Activated T-helper 1 cell treated with Interleukin-2 at 50 U/mL for 16 hours (primary cell): Measurements from ENCODE around the gene UCHL3.

Experiments
- DNase-seq: peaks from one replicate; pipeline ENCODE4 v3.0.0-alpha.2; 2020; ENCODE audit warnings: low read depth

The UCHL3 gene

DNA sequence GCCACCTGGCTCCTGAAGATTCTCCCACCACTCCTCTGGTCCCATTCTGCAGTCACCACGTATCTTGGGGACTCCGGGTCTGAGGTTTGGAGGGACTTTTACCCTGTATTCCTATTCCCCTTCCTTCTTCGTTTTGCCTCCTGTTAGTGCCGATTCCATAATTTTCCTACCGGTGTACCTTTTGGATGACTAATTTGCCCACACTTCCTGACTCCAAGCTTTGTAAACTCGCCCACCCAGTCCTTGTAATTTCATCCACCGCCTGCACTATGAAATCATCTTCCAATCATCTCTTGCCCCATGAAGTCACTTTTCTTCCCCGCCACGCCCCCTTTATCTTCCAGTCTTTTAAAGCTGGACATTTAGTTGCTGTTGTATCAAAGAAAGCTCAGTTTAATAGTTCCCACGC is 572 bp downstream of the UCHL3 start:
- DNase-seq: no peak

DNA sequence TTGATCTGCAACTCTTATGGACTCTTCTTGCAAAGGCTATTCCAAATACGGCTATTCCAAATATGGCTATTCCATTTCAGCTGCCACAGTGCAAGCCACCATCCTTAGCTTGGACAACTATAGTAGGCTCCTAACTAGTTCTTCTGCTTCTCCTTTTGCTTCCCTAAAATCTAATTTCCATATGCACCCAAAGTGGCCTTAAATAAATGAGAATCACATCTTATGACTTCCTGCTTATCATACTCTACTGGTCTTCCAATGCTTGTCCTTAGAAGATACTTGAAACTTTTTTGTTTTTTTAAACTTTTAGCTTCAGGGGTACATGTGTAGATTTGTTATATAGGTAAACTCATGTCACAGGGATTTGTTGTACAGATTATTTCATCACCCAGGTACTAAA is 4.9 kb downstream of the UCHL3 start:
- no peak for DNase-seq

DNA sequence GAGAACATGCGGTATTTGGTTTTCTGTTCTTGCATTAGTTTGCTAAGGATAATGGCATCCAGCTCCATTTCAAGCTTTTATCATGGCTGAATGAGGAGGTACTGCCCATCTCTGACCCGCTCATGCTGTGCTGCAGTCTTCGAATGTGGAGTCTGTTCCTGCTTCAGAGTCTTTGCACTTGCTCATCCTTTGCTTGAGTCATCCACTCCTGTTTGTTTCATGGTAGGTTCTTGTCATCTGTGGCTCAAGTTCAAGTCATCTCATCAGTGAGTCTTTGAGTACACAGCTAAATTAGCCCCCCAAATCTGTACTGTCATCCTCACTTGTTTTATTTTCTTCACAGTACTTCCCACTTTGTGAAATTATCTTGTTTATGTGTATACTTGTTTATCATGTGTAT is 5.4 kb downstream of the UCHL3 start:
- no peak for DNase-seq

DNA sequence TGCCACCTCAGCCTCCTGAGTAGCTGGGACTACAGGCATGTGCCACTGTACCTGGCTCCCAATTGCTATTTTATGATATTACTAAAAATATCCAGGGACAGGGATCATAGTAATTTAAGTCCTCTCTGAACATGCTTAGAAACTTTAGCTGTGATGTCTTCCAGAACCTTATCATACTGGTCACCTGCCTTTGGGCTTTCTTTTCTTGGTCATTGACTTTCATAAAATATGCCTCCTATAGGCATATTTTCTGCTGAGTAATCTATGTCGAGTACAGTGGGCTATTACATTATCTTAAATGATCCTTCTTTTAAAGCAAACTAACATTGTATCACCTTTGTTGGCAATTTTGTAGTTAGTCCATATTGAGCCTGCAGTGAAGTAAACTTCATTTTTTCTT is 6.2 kb downstream of the UCHL3 start:
- no peak for DNase-seq

DNA sequence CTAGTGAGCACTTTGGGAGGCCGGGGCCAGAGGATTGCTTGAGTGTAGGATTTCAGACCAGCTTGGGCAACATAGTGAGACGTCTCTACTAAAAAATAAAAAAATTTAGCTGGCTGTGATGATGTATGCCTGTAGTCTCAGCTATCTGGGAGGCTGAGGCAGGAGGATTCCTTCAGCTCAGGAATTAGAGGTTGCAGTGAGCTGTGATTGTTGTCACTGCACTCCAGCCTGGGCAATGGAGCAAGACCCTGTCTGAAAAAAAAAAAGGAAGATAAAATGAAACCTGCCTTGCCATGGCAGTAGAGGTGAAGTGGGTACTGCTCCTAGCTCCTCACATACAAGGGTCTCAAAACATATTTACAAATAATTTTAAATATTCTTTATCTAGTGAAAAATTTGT is 7.4 kb downstream of the UCHL3 start:
- DNase-seq: no peak

DNA sequence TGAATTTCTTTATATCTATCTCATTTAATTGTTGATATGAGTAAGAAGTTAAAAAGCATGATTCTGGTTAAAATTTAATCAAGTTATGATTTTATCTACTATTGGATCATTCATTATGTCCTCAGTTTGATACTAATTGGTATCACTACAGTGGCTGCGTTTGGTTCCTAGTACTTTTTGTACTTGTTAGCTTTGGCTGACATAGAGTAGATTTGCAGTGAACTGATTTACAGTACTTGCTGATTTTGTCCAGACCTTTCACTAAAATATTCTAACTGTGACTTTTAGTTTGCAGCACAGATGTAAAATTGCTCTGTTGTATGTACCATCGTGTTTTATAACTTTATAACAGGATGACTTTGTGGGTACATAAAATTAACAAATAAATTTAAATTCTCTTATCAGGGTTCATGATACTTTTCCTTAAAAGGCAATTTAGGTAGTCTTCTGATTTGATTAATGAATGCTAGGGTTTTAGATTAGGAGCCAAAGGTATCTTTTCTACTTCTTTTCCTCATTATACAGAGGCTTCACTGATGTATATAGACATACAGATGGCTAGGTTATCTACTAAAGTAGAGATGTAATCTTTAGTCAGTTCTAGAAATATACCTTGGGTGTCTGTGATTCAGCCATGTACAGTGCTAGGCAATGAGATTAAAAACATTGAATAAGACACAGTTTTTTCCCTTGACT is 8.7 kb downstream of the UCHL3 start:
- no peak for DNase-seq

DNA sequence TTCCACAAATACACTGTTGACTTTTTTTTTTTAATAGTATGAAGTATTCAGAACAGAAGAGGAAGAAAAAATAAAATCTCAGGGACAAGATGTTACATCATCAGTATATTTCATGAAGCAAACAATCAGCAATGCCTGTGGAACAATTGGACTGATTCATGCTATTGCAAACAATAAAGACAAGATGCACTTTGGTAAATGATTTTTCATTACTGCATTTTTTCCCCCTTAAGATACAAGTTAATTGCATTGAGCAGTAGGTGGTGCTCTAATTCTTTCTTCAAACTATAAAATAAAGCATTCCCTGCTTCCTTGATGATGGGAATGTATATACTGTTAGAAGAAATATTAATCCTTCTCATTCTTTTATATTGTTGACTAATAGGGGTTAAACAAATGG is 17.1 kb downstream of the UCHL3 start:
- no peak for DNase-seq

DNA sequence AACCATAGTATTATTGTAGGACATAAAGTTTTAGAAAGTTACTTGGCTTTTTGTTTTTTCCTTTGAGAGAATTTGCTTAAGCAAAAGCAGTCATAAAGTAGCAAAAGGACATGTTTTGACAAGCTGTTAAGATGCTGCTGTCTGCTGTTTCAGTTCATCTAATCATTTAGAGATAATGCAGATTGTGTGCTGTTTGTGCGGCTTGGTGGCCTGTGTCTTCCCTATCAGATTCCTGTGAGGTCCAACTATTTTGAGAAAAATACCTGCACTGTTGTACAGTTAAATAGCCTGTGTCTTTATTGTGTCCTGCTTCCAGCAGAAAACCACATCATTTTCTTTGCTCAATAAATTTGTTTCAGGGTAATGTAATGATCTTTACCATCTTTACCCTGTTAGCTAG is 20.0 kb downstream of the UCHL3 start:
- DNase-seq: no peak

DNA sequence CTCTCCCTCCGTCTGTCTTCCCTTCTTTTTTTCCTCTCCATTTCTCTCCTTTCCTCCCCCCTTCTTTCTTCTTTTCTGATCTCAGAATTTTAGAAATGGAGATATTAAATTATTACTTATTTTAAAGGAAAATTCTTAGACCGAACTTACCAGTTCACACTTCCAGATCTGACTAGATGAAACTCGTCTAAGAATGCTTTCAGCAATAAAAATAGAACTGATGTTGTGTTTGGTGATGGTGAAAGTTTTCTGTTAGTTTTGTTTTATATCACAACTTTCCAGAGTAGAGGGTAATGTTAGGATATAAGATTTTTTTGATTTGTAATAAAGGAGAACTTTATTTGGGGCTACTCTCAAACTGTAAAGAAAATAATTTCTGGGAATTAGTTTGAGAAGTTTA is 29.9 kb downstream of the UCHL3 start:
- DNase-seq: no peak

DNA sequence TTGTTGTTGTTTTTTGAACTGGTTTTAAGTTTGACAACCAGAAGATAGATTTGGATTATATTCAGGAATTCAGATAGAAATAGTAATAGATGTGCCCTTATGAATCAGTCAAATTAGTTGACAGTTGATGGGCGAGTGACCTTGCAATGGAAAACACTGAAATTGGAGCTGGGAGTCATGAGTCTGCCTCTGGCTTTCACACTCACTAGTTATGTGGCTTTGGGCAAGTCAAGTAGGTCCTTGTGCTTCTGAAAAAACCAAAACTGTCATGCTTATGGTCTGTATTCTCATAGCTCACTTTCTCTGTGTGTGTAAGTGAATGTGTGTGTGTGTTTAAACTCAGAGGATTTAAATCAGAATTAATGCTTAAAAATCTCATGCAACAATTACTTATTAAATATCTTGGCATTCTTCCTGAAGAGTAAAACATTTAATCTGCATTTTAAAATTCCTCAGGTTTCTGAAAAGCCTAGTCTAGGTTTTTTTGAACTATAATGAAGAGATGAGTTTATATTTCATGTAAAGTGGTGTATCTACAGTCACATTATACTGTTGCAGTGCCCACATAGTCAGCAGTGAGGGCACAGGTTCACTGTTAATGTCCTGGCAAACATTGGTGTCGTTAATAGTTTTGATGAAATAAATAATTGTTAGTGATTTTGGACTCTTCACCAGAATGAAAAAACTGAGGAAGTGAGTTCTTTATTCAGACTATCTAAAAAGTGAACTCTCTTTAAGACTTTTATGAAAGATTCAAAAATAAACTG is 32.5 kb downstream of the UCHL3 start:
- DNase-seq: no peak

DNA sequence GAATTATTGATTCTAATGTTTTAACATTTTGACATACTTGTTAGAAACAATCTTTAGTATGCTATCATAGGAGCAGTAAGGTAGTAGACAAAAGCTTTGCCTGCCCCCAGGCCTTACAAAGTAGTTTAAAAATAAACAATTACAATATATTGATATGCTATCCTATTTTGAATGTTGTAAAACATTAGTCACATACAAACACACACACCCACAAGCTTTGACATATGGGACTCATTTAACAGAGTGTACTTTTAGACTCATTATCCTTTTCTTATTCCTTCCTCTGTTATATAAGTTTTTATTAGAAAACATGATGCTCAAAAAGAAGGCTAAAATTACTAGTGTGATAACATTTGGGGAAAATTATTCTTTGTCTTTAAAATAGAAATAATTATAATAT is 33.5 kb downstream of the UCHL3 start:
- no peak for DNase-seq

DNA sequence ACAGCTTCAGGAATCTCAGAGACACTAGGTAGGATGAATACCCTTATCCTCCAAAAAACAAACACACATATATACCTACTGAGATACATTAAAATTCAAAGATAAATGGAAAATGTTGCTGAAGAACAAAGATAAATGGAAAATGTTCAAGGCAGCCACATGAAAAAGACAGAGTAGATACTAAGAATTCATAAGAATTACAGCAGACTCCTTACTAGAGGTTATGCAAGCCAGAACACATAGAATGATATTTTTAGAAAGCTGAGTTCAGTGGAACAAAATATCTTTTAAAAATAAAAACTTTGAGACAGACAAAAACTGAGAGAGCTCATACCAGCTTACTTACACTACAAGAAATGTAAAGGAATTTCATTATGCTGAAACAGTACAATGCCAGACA is 35.6 kb downstream of the UCHL3 start:
- no peak for DNase-seq

DNA sequence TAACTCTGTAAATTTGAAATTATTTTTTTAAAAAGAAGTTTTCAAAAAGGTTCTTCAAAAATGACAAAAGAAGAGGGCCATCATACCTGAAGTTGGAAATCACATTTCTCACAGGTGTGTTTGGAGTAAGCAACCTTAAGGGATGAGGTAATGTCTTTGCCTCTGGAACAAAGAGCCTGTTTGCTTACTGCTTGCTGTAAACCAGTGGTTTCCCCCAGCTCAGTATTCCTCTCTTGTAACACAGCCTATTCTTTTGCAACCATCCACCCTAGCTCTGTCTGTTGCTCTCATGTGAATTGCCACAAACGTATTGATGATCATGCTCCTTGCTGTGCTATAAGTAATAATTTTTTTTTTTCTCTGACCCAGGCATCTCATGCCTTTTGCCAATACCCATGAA is 38.1 kb downstream of the UCHL3 start:
- DNase-seq: no peak

DNA sequence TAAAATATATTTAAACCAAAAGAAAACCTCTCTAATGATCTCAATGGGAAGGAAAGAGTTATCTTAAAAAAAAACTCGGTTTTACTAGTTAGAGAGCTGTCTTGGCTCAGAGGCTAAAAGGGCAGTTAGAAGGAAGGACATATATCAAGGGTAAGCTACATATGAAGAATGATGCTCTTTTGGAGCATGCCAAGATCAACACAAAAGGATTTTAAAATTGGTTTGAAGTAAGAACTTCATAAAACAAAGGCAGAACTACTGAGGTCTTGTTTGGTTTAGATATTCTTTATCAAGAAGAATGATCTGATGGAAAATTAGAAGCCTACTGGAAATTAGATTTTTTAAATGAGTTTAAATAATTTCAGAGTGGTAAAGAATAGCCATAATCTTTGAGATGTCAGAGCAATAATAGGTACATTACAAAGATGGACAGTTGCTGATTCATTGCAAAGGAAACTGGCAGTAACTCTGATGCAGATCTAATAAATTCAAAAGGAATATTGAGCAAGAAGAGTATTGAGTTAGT is 47.1 kb downstream of the UCHL3 start:
- DNase-seq: no peak

DNA sequence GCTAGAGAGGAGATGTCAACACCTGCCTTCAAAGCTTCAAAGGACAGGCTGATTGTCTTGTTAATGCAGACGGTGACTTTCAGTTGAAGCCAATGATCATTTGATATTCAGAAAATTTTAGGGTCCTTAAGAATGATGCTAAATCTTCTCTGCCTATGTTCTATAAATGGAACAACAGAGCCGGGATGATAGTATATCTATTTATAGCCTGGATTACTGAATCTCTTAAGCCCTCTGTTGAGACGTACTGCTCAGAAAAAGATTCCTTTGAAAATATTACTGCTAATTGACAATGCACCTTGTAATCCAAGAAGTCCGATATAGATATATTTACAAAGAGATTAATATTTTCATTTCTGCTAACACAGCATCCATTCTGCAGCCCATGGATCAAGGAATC is 50.8 kb downstream of the UCHL3 start:
- DNase-seq: no peak

DNA sequence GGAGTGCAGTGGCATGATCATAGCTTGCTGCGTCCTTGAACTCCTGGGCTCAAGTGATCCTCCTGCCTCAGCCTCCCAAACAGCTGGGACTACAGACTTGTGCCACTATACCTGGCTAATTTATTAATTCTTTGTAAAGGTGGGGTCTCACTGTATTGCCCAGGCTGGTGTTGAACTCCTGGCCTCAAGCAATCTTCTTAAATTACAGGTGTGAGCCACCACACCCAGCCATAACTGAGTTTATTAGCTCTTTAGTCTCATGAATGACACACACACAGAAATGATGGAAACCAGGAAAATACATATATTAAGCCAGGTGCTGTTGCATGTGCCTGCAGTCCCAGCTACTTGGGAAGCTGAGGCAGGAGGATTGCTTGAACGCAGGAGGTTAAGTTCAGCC is 53.4 kb downstream of the UCHL3 start:
- no peak for DNase-seq

DNA sequence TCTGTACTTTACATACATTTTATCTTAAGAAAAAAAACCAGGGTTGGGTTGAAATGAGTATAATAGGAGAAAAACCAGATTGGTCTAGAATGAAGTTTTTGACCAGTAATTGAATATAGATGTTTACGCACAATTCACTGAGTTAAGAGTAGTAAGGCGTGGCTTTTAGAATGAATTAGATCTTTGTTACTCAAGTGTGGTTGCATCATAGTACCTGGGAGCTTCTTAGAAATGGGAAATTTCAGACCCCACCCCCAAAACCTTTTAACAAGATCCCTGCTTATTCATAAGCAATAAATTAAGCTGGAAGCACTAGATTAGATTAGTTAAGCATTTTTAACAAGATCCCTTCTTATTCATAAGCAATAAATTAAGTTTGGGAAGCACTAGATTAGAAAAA is 57.9 kb downstream of the UCHL3 start:
- DNase-seq: no peak

DNA sequence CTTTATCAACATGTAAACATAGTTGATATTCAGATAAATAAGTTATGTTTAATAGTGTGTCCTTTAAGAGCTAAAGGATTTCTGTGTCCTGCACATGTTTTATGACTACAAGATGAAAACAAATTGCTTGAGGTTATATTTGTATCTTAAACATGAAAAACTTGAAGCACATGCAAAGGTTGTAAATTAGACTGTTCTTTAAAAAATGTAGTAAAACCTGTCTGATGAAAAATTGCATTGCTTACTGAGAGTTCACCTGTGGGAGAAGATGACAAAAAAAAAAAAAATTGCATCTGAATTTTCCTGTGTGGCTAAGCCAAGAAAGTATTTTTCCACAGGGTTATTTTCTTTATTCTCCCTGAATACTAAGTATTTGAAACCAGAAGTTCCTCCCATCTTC is 60.9 kb downstream of the UCHL3 start:
- no peak for DNase-seq

DNA sequence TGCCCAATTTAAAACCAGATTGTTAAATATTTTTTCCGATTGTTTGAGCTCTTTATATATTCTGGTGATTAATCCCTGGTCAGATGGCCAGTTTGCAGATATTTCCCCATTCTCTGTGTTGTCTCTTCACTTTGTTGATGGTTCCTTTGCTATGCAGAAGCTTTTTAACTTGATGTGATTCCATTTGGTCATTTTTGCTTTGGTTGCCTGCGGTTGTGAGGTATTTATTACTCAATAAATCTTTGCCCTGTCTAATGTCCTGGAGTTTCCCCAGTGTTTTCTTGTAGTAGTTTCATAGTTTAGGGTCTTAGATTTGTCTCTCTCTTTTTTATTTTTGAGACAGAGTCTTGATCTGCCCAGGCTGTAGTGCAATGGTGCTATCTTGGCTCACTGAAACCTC is 62.8 kb downstream of the UCHL3 start:
- DNase-seq: no peak

DNA sequence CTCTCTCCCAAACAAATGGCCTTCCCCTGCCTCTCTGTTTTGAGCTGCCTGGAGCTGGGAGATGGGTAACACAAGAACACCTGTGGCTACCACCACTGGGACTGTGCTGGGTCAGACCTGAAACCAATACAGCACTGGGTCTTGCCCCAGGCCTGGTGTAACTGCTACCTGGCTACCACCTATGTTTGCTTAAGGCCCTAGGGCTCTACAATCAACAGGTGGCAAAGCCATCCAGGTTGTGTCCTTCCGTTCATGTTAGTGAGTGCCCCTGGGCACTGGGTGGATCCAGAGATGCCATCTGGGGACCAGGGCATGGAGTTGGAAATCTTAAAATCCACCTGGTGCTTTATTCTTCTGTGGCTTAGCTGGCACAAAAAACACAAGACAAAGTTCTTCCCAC is 67.6 kb downstream of the UCHL3 start:
- DNase-seq: no peak

DNA sequence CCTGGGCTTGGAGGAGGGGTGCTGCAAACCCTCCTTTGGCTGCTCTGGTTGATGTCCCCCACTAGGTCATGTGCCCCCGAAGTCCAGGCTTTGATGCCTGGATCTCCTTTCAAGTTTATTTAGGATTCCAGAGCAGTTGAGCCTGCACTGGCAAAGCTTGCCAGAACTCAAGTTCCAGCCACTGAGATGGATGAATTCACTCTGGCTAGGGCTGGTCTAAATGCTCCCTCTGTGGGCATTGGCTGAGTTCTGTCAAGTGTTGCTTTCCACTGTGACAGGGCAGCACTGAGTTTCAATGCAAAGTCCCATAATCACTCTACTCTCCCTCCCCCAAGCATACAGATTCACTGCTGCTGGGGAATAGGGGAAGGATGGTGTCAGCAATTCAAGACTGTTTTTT is 68.7 kb downstream of the UCHL3 start:
- no peak for DNase-seq

DNA sequence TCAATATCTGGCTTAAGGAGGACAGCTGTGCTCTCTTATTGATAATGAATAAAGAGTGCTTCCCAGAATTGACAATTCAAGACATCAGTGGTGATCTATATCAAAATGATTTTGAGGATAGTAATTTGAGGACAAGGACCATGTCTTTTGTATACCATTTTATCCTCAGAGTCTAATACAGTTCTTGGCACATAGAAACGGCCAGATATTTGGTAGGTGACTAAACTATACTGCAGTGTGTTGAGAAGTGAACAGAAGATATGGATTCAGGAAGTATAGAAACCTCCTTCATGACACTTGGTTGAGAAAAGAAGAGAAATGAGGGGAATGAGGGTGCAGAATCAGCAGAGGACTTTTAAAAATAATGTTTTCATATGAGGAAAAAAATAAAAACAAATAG is 70.4 kb downstream of the UCHL3 start:
- no peak for DNase-seq

DNA sequence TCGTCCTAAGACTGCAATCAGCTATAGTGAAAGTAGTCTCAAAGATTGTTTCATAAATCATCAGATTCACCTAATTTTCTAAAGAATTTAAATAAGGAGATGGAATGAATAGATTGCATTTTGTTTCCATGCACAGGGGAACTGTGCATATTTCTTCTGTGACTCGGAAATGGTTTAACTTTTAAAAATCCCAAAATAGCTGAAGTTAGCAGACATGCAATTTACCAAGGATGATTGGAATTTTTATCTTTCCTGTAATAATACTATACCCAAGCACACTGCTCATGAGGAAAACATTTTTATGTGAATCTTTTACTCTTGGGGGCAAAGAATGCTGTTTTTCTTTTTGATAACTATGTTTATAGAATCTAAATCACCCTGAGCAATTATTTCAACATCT is 71.6 kb downstream of the UCHL3 start:
- DNase-seq: no peak

DNA sequence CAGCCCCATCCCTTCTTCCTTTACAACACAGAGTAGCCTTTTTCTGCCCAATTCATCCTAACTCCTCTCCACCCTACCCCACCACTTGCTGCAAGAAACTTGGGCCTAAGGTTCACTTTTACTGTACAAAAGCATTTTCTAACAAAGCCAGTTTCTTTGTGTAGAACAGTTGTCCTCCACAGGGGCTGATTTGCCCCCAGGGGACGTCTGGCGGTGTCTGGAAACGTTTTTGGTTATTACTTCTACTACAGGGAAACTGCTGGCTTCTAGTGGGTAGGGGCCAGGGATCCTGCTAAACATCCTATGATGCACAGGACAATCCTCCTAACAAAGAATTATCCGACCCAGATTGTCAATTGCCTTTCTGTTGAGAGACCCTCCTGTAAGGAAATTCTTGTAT is 79.2 kb downstream of the UCHL3 start:
- DNase-seq: no peak
